WTC11 (cell line): Measurements from ENCODE around the gene ZBTB43.

Experiments
- CTCF ChIP-seq: fragments of 200-600 bp; IDR thresholded peaks from 2 replicates; pipeline ENCODE4 v1.8.0; 2022; ENCODE audit warnings: antibody characterized with exemption
- FOXK1 ChIP-seq: sonication (generic); formaldehyde crosslinking; IDR thresholded peaks from 2 replicates; pipeline ENCODE4 v1.8.0; 2022; ENCODE audit warnings: mild to moderate bottlenecking, moderate library complexity, missing genetic modification reagents
- FOXP1 ChIP-seq: sonication (generic); formaldehyde crosslinking; IDR thresholded peaks from 2 replicates; pipeline ENCODE4 v1.8.0; 2022; ENCODE audit warnings: missing genetic modification reagents, mild to moderate bottlenecking, moderate library complexity, borderline replicate concordance
- FOXP4 ChIP-seq: sonication (generic); formaldehyde crosslinking; IDR thresholded peaks from 2 replicates; pipeline ENCODE4 v1.8.0; 2022; ENCODE audit warnings: mild to moderate bottlenecking, missing genetic modification reagents
- RORB ChIP-seq: fragments of 250-450 bp; sonication (Bioruptor Pico); IDR thresholded peaks from 2 replicates; pipeline ENCODE4 v1.9.0; 2021; ENCODE audit warnings: mild to moderate bottlenecking
- SP1 ChIP-seq: sonication (generic); formaldehyde crosslinking; conservative IDR thresholded peaks from 2 replicates; pipeline ENCODE4 v1.8.1; 2022; ENCODE audit warnings: missing genetic modification reagents
- ZNF138 ChIP-seq: sonication (generic); formaldehyde crosslinking; conservative IDR thresholded peaks from 2 replicates; pipeline ENCODE4 v1.8.1; 2022; ENCODE audit warnings: mild to moderate bottlenecking, moderate library complexity, missing genetic modification reagents
- ZNF232 ChIP-seq: sonication (generic); formaldehyde crosslinking; IDR thresholded peaks from 2 replicates; pipeline ENCODE4 v1.8.0; 2022; ENCODE audit warnings: mild to moderate bottlenecking, missing genetic modification reagents
- ZNF416 ChIP-seq: fragments of 250-450 bp; sonication (Bioruptor Pico); IDR thresholded peaks from 2 replicates; pipeline ENCODE4 v1.9.0; 2021; ENCODE audit warnings: mild to moderate bottlenecking, inconsistent platforms
- TF ChIP-seq, protein P1 (sequence below): sonication (generic); formaldehyde crosslinking; IDR thresholded peaks from 2 replicates; pipeline ENCODE4 v1.8.1; 2022; ENCODE audit warnings: low read depth, missing genetic modification reagents, borderline replicate concordance
- TF ChIP-seq, protein P2 (sequence below): sonication (generic); formaldehyde crosslinking; IDR thresholded peaks from 2 replicates; pipeline ENCODE4 v1.8.1; 2022; ENCODE audit warnings: low read depth, mild to moderate bottlenecking, moderate library complexity, missing genetic modification reagents, borderline replicate concordance
- TF ChIP-seq, protein P3 (sequence below): sonication (generic); formaldehyde crosslinking; IDR thresholded peaks from 2 replicates; pipeline ENCODE4 v1.8.1; 2022; ENCODE audit warnings: mild to moderate bottlenecking, moderate library complexity, missing genetic modification reagents

DNA sequence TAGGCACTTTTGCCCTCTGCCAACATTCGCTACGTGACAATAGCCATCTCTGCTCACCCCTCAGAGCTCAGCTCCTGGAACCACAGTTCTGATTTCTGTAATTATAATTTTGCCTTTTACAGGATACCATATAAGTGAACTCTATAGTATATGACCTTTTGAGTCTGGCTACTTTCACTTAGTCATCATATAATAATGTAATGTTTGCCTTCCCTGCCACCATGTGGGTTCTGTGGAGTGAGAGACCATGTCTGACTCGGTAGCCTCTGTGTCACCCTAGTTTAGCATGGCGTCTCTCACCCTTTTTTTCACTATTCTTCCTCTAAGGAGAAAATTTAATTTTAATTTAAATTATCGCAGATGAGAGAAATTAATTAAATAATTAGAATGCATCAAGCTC, 28.9 kb upstream of the ZBTB43 start:
- TF ChIP-seq ZNF416 (CRISPR knock-in tag) = no peak
- TF ChIP-seq, protein P1, sequence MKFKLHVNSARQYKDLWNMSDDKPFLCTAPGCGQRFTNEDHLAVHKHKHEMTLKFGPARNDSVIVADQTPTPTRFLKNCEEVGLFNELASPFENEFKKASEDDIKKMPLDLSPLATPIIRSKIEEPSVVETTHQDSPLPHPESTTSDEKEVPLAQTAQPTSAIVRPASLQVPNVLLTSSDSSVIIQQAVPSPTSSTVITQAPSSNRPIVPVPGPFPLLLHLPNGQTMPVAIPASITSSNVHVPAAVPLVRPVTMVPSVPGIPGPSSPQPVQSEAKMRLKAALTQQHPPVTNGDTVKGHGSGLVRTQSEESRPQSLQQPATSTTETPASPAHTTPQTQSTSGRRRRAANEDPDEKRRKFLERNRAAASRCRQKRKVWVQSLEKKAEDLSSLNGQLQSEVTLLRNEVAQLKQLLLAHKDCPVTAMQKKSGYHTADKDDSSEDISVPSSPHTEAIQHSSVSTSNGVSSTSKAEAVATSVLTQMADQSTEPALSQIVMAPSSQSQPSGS = no peak
- no peak for TF ChIP-seq RORB (CRISPR knock-in tag)
- TF ChIP-seq SP1 (CRISPR knock-in tag) = no peak
- no peak for TF ChIP-seq CTCF
- no peak for TF ChIP-seq FOXP1 (CRISPR knock-in tag)
- TF ChIP-seq, protein P2, sequence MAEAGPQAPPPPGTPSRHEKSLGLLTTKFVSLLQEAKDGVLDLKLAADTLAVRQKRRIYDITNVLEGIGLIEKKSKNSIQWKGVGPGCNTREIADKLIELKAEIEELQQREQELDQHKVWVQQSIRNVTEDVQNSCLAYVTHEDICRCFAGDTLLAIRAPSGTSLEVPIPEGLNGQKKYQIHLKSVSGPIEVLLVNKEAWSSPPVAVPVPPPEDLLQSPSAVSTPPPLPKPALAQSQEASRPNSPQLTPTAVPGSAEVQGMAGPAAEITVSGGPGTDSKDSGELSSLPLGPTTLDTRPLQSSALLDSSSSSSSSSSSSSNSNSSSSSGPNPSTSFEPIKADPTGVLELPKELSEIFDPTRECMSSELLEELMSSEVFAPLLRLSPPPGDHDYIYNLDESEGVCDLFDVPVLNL (CRISPR knock-in tag) = no peak
- TF ChIP-seq FOXP4 (CRISPR knock-in tag) = no peak
- no peak for TF ChIP-seq ZNF138 (CRISPR knock-in tag)
- TF ChIP-seq, protein P3, sequence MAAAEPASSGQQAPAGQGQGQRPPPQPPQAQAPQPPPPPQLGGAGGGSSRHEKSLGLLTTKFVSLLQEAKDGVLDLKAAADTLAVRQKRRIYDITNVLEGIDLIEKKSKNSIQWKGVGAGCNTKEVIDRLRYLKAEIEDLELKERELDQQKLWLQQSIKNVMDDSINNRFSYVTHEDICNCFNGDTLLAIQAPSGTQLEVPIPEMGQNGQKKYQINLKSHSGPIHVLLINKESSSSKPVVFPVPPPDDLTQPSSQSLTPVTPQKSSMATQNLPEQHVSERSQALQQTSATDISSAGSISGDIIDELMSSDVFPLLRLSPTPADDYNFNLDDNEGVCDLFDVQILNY = no peak
- no peak for TF ChIP-seq ZNF232 (CRISPR knock-in tag)
- TF ChIP-seq FOXK1 (CRISPR knock-in tag) = no peak
